Smooth muscle cell (in vitro differentiated cells): ENCODE measurements around the gene CHCHD2. TPM values are rescaled to one million over a fixed set of nuclear protein-coding genes. Genes with fewer than 3 reads are reported as not detected.
A peak's percentile ranks its signal among the peaks of the same experiment; 100 is the strongest.

Experiments
- DNase-seq: peaks from one replicate; lab custom pipeline; 2025; ENCODE audit not compliant: unreplicated experiment; lab: John Stamatoyannopoulos, UW
- H2AFZ ChIP-seq: fragments of 200-600 bp; sonication (generic); 2 replicates; pipeline ENCODE4 v1.6.0; 2016; ENCODE audit warnings: antibody characterized with exemption, low read depth, mild to moderate bottlenecking
- H3F3A ChIP-seq: fragments of 200-600 bp; sonication (generic); 2 replicates; pipeline ENCODE4 v1.6.0; 2017; ENCODE audit warnings: antibody characterized with exemption, low read depth
- H3K27ac ChIP-seq: fragments of 200-600 bp; sonication (generic); 2 replicates; pipeline ENCODE4 v1.5.1; 2016; ENCODE audit warnings: low read depth, mild to moderate bottlenecking
- H3K27me3 ChIP-seq: fragments of 200-600 bp; sonication (generic); 2 replicates; pipeline ENCODE4 v1.6.1; 2016; ENCODE audit warnings: low read depth, mild to moderate bottlenecking
- H3K36me3 ChIP-seq: fragments of 200-600 bp; sonication (generic); 2 replicates; pipeline ENCODE4 v1.5.1; 2016; ENCODE audit warnings: low read depth
- H3K4me1 ChIP-seq: fragments of 200-600 bp; sonication (generic); 2 replicates; pipeline ENCODE4 v1.5.1; 2016; ENCODE audit warnings: low read depth
- H3K4me2 ChIP-seq: fragments of 200-600 bp; sonication (generic); 2 replicates; pipeline ENCODE4 v1.6.0; 2016; ENCODE audit warnings: mild to moderate bottlenecking
- H3K4me3 ChIP-seq: fragments of 200-600 bp; sonication (generic); 2 replicates; pipeline ENCODE4 v1.5.1; 2016; ENCODE audit warnings: mild to moderate bottlenecking
- H3K79me2 ChIP-seq: fragments of 200-600 bp; sonication (generic); 2 replicates; pipeline ENCODE4 v1.6.0; 2016; ENCODE audit warnings: low read depth, mild to moderate bottlenecking
- H3K9ac ChIP-seq: fragments of 200-600 bp; sonication (generic); 2 replicates; pipeline ENCODE4 v1.6.0; 2016; ENCODE audit warnings: low read depth
- H3K9me3 ChIP-seq: fragments of 200-600 bp; sonication (generic); replicated peaks from 2 replicates; pipeline ENCODE4 v1.5.1; 2016; ENCODE audit warnings: low read depth
- H4K20me1 ChIP-seq: fragments of 200-600 bp; sonication (generic); 2 replicates; pipeline ENCODE4 v1.6.0; 2016; ENCODE audit warnings: low read depth
- CTCF ChIP-seq: fragments of 200-600 bp; sonication (generic); IDR thresholded peaks from 2 replicates; pipeline ENCODE4 v1.5.1; 2017; ENCODE audit warnings: borderline replicate concordance, mild to moderate bottlenecking, antibody characterized with exemption; ENCODE audit not compliant: insufficient read depth, poor library complexity, severe bottlenecking
- WGBS: methylation state at CpG from one replicate; pipeline ENCODE4 v1.1.7; 2016; ENCODE audit warnings: low lambda C conversion rate; 5-methylcytosine and 5-hydroxymethylcytosine counted together
- polyA plus RNA-seq: library from polyadenylated mRNA; unstranded; fragments of >200 nt; fragmentation: Nextera tagmentation; extraction: Ambion mirVana; gene quantifications from 2 replicates; pipeline ENCODE4 v1.2.1, GENCODE V29; 2016
- total RNA-seq: library from RNA; depleted of rRNA; stranded (reverse); fragments of >200 nt; gene quantifications from 2 replicates; pipeline ENCODE4 v1.2.3, GENCODE V29; 2014

CHCHD2 gene
- total and polyA plus RNA-seq, 2 experiments from 2014 or later = 142 to 146 TPM

GRCh38 chr7:56063500-56063881 is 42.8 kb downstream of the CHCHD2 start:
- peaks cover 30% of the 10 kb centered on the region for H3F3A ChIP-seq
- peak overlapping the region; percentile 67 for H3K27ac ChIP-seq
- H2AFZ ChIP-seq = peak overlapping the region; percentile 31
- H3K9ac ChIP-seq = no peak overlapping the region
- no peak for TF ChIP-seq CTCF
- peaks cover 7% of the 10 kb centered on the region for H3K36me3 ChIP-seq
- no peaks in the 10 kb centered on the region for H4K20me1 ChIP-seq
- no peaks in the 10 kb centered on the region for H3K9me3 ChIP-seq
- H3K4me2 ChIP-seq = peak overlapping the region; percentile 85
- peaks cover 21% of the 10 kb centered on the region for H3K4me1 ChIP-seq
- peaks cover 17% of the 10 kb centered on the region for H3K79me2 ChIP-seq
- no peaks in the 10 kb centered on the region for H3K27me3 ChIP-seq
- peak overlapping the region; percentile 72 for H3K4me3 ChIP-seq
- WGBS = 77% methylated on average over 7 of the region's 7 CpGs
- DNase-seq = no peak

GRCh38 chr7:56062382-56062781 is 43.9 kb downstream of the CHCHD2 start:
- Histone ChIP-seq H3K36me3 (peaks cover 6% of the 10 kb centered on the region), H3K9me3 (no peaks in the 10 kb centered on the region)
- TF ChIP-seq CTCF = no peak

GRCh38 chr7:56053993-56054392 is 52.3 kb downstream of the CHCHD2 start:
- TF ChIP-seq CTCF = no peak
- DNase-seq = no peak
- no peak overlapping the region for H3K4me3 ChIP-seq
- no peak overlapping the region for H2AFZ ChIP-seq
- no peaks in the 10 kb centered on the region for H3K27me3 ChIP-seq
- peaks cover 4% of the 10 kb centered on the region for H3F3A ChIP-seq
- H3K79me2 ChIP-seq = peaks cover 46% of the 10 kb centered on the region
- peaks cover 12% of the 10 kb centered on the region for H3K4me1 ChIP-seq
- 95% methylated on average over 2 of the region's 2 CpGs for WGBS
- no peaks in the 10 kb centered on the region for H4K20me1 ChIP-seq
- H3K27ac ChIP-seq = no peak overlapping the region
- H3K9me3 ChIP-seq = no peaks in the 10 kb centered on the region
- H3K4me2 ChIP-seq = no peak overlapping the region
- peaks cover 6% of the 10 kb centered on the region for H3K36me3 ChIP-seq
- H3K9ac ChIP-seq = no peak overlapping the region

More at GRCh38 chr7:56062382-56062781, 43.9 kb downstream of the CHCHD2 start:
- no peak for DNase-seq
- H2AFZ ChIP-seq = no peak overlapping the region
- peak overlapping the region; percentile 67 for H3K27ac ChIP-seq
- peaks cover 30% of the 10 kb centered on the region for H3F3A ChIP-seq
- 32% methylated on average over 2 of the region's 2 CpGs for WGBS
- peaks cover 21% of the 10 kb centered on the region for H3K4me1 ChIP-seq
- peaks cover 17% of the 10 kb centered on the region for H3K79me2 ChIP-seq
- H3K27me3 ChIP-seq = no peaks in the 10 kb centered on the region
- H3K9ac ChIP-seq = no peak overlapping the region
- H4K20me1 ChIP-seq = no peaks in the 10 kb centered on the region
- no peak overlapping the region for H3K4me3 ChIP-seq
- peak overlapping the region; percentile 85 for H3K4me2 ChIP-seq

GRCh38 chr7:56053379-56053778 is 52.9 kb downstream of the CHCHD2 start:
- H3K4me1 ChIP-seq = peaks cover 14% of the 10 kb centered on the region
- no peak overlapping the region for H3K27ac ChIP-seq
- no peak for TF ChIP-seq CTCF

More at GRCh38 chr7:56053379-56053778, 52.9 kb downstream of the CHCHD2 start:
- Histone ChIP-seq H3F3A (peaks cover 4% of the 10 kb centered on the region), H4K20me1 (no peaks in the 10 kb centered on the region), H3K27me3 (no peaks in the 10 kb centered on the region), H2AFZ (no peak overlapping the region), H3K79me2 (peaks cover 46% of the 10 kb centered on the region), H3K36me3 (peaks cover 6% of the 10 kb centered on the region), H3K4me3 (peak overlapping the region; percentile 95), H3K4me2 (no peak overlapping the region), H3K9ac (no peak overlapping the region), H3K9me3 (no peaks in the 10 kb centered on the region)
- WGBS = 84% methylated on average over 9 of the region's 9 CpGs
- no peak for DNase-seq
